Epithelial cell of proximal tubule (primary cell): Measurements from ENCODE around the gene DNAAF8. TPM values are rescaled to one million over a fixed set of nuclear protein-coding genes. Genes with fewer than 3 reads are reported as not detected.

ENCODE experiments used
- DNase-seq: peaks from one replicate; pipeline ENCODE4 v3.0.0-alpha.2; 2011; ENCODE audit warnings: low read depth
- H3K4me3 ChIP-seq: 2 replicates; pipeline ENCODE4 v1.5.1; 2011; ENCODE audit warnings: low read depth, mild to moderate bottlenecking, low read length
- CTCF ChIP-seq: conservative IDR thresholded peaks from 2 replicates; pipeline ENCODE4 v1.5.1; 2012; ENCODE audit warnings: low read depth, mild to moderate bottlenecking, low read length
- total RNA-seq: library from RNA; depleted of rRNA; stranded (reverse); fragments of >200 nt; gene quantifications from 2 replicates; pipeline ENCODE4 v1.2.3, GENCODE V29; 2015

DNAAF8 gene
- 2.0 TPM in 1 of 2 replicates, not detected in the other for total RNA-seq

- TF ChIP-seq CTCF = no peak
- peak within 1 kb of the TSS; percentile 100 for H3K4me3 ChIP-seq
- DNase-seq = peak; percentile 54
Observed at GRCh38 chr16:4734063-4734729, at the start of gene DNAAF8, which contains the start of gene ANKS3. Gene DNAAF8, plus strand, starts transcription at chr16:4734537. Its CDS starts 1,978 bp downstream, at chr16:4736515. Gene ANKS3, minus strand, starts transcription at chr16:4734271. Its CDS starts 4,122 bp downstream, at chr16:4730149.

GRCh38 chr16:4684763-4685162 lies 49.6 kb upstream of the DNAAF8 start:
- no peak for TF ChIP-seq CTCF
- no peak overlapping the region for H3K4me3 ChIP-seq
- no peak for DNase-seq

- DNase-seq = no peak
- no peak for TF ChIP-seq CTCF
Observed at GRCh38 chr16:4685292-4685691, 49.0 kb upstream of the DNAAF8 start.

GRCh38 chr16:4685776-4686496 lies 48.4 kb upstream of the DNAAF8 start:
- H3K4me3 ChIP-seq = no peak overlapping the region
- no peak for TF ChIP-seq CTCF
- DNase-seq = no peak

More at GRCh38 chr16:4685292-4685691, 49.0 kb upstream of the DNAAF8 start:
- no peak overlapping the region for H3K4me3 ChIP-seq

- no peak for TF ChIP-seq CTCF
- no peak for DNase-seq
- no peak overlapping the region for H3K4me3 ChIP-seq
Observed at GRCh38 chr16:4686497-4687210, 47.7 kb upstream of the DNAAF8 start.

GRCh38 chr16:4687416-4687815 lies 46.9 kb upstream of the DNAAF8 start:
- H3K4me3 ChIP-seq = no peak overlapping the region
- no peak for DNase-seq
- no peak for TF ChIP-seq CTCF
